ENCODE measurements around the gene POLL. TPM values are rescaled to one million over a fixed set of nuclear protein-coding genes. Genes with fewer than 3 reads are reported as not detected.

The POLL gene
- polyA plus RNA-seq, 1 donor (not counting 4 experiments of a cell fraction or from before 2014, with no cell fraction given) = 11.9 TPM

DNA sequence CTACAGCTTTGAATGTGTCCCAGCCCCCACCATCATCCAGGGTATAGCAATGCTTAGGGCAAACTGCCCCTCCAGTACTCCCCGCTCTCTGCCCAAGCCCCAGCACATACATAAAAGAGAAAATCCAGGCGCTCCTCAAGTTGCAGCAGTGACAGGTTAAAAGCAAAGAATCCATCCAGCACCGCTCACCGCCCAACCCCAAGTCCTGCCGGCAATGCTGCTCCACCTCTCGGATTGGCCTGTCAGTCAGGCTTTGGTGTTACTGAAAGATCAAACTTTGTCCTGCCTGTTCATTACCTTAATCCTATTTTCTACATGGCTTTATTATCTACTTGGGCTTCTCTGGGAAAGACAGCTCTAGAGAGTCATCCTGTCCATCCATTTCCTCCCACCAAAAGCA lies 31.9 kb upstream of the POLL start:
- Histone ChIP-seq H2AFZ (ENCODE audit: control insufficient read depth, low read length) (no peak overlapping the region), H3K9ac (ENCODE audit: control insufficient read depth, extremely low read depth, insufficient read depth, low read length) (no peak overlapping the region), H3K9me1 (ENCODE audit: control insufficient read depth, extremely low read depth, insufficient read depth, low read length) (no peaks in the 10 kb centered on the region), H3K4me1 (ENCODE audit: control insufficient read depth, extremely low read depth, insufficient read depth, low read length) (peaks cover 5% of the 10 kb centered on the region), H3K27me3 (ENCODE audit: control insufficient read depth, extremely low read depth, insufficient read depth, low read length) (no peaks in the 10 kb centered on the region), H4K20me1 (ENCODE audit: control insufficient read depth, extremely low read depth, insufficient read depth, low read length) (no peaks in the 10 kb centered on the region), H3K4me3 (ENCODE audit: control insufficient read depth in 2 of 3, extremely low read depth in 1 of 3, insufficient read depth in 2 of 3, low read depth in 1 of 3, low read length in 3 of 3) (no peak overlapping the region), H3K9me3 (ENCODE audit: control insufficient read depth, low read depth, low read length) (no peaks in the 10 kb centered on the region), H3K36me3 (ENCODE audit: control insufficient read depth in 2 of 2, extremely low read depth in 1 of 2, insufficient read depth in 2 of 2, low read length in 2 of 2) (peaks cover 0 to 13% of the 10 kb centered on the region in 2 experiments), H3K79me2 (ENCODE audit: control insufficient read depth, insufficient read depth, low read length) (no peaks in the 10 kb centered on the region), H3K4me2 (ENCODE audit: control insufficient read depth, extremely low read depth, insufficient read depth, low read depth, low read length) (no peak overlapping the region), H3K27ac (ENCODE audit: control insufficient read depth, insufficient read depth, low read length) (no peak overlapping the region)
- FAIRE-seq (no peak), DNase-seq (ENCODE audit: low read depth, low spot score) (no peak)
- TF ChIP-seq, protein P1, sequence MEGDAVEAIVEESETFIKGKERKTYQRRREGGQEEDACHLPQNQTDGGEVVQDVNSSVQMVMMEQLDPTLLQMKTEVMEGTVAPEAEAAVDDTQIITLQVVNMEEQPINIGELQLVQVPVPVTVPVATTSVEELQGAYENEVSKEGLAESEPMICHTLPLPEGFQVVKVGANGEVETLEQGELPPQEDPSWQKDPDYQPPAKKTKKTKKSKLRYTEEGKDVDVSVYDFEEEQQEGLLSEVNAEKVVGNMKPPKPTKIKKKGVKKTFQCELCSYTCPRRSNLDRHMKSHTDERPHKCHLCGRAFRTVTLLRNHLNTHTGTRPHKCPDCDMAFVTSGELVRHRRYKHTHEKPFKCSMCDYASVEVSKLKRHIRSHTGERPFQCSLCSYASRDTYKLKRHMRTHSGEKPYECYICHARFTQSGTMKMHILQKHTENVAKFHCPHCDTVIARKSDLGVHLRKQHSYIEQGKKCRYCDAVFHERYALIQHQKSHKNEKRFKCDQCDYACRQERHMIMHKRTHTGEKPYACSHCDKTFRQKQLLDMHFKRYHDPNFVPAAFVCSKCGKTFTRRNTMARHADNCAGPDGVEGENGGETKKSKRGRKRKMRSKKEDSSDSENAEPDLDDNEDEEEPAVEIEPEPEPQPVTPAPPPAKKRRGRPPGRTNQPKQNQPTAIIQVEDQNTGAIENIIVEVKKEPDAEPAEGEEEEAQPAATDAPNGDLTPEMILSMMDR (optimal IDR thresholded peaks at IDR 0.05 in 1 of 3, IDR thresholded peaks at IDR 0.05 in 1 of 3, conservative IDR thresholded peaks at IDR 0.05 in 1 of 3; ENCODE audit: extremely low read depth in 1 of 3, insufficient read depth in 2 of 3, low read length in 3 of 3) = no peak
- TF ChIP-seq EZH2 (IDR thresholded peaks at IDR 0.05; ENCODE audit: low read length) = no peak
- dilution Hi-C loops (cut with MboI; ENCODE audit: extremely low pct_ligation_motif_present, low sequenced_read_pairs) = no loop called here

DNA sequence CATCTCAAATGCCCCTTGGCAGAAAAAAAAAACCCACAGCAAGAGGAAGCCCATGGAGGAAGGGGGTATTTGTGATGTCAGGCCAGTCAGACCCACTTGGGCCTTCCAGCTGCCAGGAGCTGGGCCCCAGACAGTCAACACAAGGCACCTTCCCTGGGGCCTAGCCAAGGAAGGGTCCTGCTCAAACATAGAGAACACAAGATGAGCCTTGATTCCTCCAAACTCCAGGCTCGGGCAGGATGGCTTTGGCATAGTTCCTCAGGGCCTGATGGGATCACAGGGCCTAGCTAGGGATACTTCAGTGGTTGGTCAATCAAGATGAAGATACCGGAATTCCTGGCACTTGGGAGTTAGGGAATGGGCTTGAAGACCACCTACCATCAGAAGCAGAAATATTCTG lies 30.8 kb upstream of the POLL start:
- H4K20me1 ChIP-seq (ENCODE audit: control insufficient read depth, extremely low read depth, insufficient read depth, low read length) = no peaks in the 10 kb centered on the region
- dilution Hi-C loops (cut with MboI; ENCODE audit: extremely low pct_ligation_motif_present, low sequenced_read_pairs) = no loop called here

More for the DNA sequence above, 30.8 kb upstream of the POLL start:
- Histone ChIP-seq H3K27ac (ENCODE audit: control insufficient read depth, insufficient read depth, low read length) (no peak overlapping the region), H3K36me3 (ENCODE audit: control insufficient read depth in 2 of 2, extremely low read depth in 1 of 2, insufficient read depth in 2 of 2, low read length in 2 of 2) (peaks cover 0 to 9% of the 10 kb centered on the region in 2 experiments), H3K9me1 (ENCODE audit: control insufficient read depth, extremely low read depth, insufficient read depth, low read length) (no peaks in the 10 kb centered on the region), H3K4me2 (ENCODE audit: control insufficient read depth, extremely low read depth, insufficient read depth, low read depth, low read length) (no peak overlapping the region), H3K9ac (ENCODE audit: control insufficient read depth, extremely low read depth, insufficient read depth, low read length) (no peak overlapping the region), H2AFZ (ENCODE audit: control insufficient read depth, low read length) (no peak overlapping the region), H3K4me1 (ENCODE audit: control insufficient read depth, extremely low read depth, insufficient read depth, low read length) (no peaks in the 10 kb centered on the region), H3K9me3 (ENCODE audit: control insufficient read depth, low read depth, low read length) (no peaks in the 10 kb centered on the region), H3K4me3 (ENCODE audit: control insufficient read depth in 2 of 3, extremely low read depth in 1 of 3, insufficient read depth in 2 of 3, low read depth in 1 of 3, low read length in 3 of 3) (no peak overlapping the region), H3K79me2 (ENCODE audit: control insufficient read depth, insufficient read depth, low read length) (no peaks in the 10 kb centered on the region), H3K27me3 (ENCODE audit: control insufficient read depth, extremely low read depth, insufficient read depth, low read length) (no peaks in the 10 kb centered on the region)
- FAIRE-seq (no peak), DNase-seq (ENCODE audit: low read depth, low spot score) (no peak)
- TF ChIP-seq EZH2 (IDR thresholded peaks at IDR 0.05; ENCODE audit: low read length) = no peak
- TF ChIP-seq, protein P1 (optimal IDR thresholded peaks at IDR 0.05 in 1 of 3, IDR thresholded peaks at IDR 0.05 in 1 of 3, conservative IDR thresholded peaks at IDR 0.05 in 1 of 3; ENCODE audit: extremely low read depth in 1 of 3, insufficient read depth in 2 of 3, low read length in 3 of 3) = no peak

All from keratinocyte (primary cell).